Activated CD8-positive, alpha-beta memory T cell treated with anti-CD3 and anti-CD28 coated beads, Interleukin-2, amount 50 U/mL, for 1 hour (primary cell): ENCODE results near the gene EVX2.

Experiments
- DNase-seq: peaks from one replicate; pipeline ENCODE4 v3.0.0-alpha.2; 2020; ENCODE audit errors: extremely low read depth

EVX2 gene

GRCh38 chr2:176107731-176108181, 24.0 kb upstream of the EVX2 start:
- DNase-seq: no peak

DNA sequence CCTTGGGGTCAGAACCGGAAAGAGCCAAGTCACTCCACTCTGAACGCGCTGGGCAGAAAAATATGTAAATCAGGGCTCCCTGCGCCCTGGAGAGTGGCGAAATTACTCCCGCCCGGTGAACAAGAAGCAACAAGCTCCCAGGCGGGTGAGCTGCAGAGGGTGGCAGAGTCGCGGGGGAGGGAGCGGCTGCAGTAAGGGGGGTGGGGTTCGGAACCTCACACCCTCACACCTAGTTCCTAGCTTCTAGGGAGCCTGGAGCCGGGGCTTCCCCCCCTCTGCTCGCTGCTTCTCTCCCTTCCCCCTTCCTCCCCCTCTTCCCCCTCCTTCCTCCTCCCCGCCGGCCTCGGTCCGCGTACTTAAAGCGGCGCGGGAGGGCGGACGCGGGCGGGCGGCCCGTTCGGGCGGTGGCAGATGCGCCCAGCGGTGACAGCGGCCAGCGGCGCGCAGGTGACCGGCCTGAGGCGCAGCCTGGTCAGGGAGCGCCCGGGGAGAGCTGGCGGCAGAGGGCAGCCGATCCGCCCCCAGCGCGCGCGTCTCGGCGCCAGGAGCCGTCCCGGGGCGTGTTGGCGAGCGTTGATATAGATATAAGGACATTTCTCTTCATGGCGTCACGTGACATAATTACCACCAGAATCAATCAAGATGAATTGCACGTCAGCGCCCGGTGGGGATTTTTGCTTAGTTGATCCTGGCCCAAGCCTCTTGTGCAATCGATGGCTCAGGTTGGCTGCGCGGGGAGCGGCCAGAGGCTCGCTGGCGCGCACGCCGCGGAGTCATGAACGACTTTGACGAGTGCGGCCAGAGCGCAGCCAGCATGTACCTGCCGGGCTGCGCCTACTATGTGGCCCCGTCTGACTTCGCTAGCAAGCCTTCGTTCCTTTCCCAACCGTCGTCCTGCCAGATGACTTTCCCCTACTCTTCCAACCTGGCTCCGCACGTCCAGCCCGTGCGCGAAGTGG, 23.1 kb upstream of the EVX2 start, which contains the start of gene HOXD11:
HOXD11 (plus strand) TSS at position 700 of the 959 bp plus-strand sequence; CDS start at position 776, 76 bp downstream.
- no peak for DNase-seq

- no peak for DNase-seq
These were observed 22.2 kb upstream of the EVX2 start for GRCh38 chr2:176105730-176106580.

GRCh38 chr2:176105078-176105729, 21.4 kb upstream of the EVX2 start:
- DNase-seq: no peak

- no peak for DNase-seq
These were observed 20.7 kb upstream of the EVX2 start for GRCh38 chr2:176104316-176105077.

DNA sequence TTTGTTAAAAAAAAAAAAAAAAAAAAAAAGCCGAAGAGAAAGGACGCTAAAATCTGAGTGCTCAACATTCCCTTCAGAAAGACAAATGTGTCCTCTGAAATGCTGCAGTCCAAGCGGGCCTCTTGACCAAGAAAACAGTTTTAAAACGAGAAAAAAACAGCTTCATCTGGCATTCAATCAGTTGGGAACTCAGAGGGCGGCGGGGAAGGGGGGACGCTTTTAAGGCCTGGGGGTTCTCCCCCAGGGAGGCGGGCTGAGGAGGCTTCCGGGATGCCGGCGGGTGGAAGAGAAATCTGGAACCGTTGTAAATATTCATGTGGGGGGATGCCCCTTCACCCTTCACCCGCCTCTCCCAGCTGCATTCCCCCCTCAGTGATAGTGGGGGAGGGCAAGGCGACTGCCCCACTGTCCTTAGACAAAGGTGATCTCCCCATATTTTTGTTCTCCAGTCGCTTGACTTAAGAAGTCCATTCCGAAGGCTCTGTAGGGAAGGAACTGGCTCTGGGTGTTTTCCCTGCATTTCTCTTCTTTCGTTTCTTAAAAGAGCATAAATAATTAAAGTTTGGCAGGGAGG, 20.1 kb upstream of the EVX2 start:
- DNase-seq: no peak

DNA sequence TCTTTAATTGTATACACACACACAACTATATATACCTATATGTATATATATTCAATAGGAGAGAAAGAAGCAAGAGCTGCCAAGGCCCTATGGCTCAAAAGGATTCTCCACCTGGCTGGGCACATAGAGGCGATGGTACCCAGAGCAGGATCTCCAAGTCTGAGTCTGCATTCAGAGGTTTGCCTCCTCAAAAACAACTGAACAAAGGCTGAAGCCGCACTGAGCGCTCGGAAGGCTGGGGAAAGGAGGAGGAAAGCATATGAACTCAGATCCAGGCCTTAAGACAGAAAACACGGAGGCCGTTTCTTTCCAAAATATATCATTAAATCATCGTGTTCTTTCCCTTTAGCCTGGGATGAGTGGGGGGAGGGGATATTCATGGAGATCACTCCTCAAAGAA, 19.4 kb upstream of the EVX2 start:
- DNase-seq: no peak

DNA sequence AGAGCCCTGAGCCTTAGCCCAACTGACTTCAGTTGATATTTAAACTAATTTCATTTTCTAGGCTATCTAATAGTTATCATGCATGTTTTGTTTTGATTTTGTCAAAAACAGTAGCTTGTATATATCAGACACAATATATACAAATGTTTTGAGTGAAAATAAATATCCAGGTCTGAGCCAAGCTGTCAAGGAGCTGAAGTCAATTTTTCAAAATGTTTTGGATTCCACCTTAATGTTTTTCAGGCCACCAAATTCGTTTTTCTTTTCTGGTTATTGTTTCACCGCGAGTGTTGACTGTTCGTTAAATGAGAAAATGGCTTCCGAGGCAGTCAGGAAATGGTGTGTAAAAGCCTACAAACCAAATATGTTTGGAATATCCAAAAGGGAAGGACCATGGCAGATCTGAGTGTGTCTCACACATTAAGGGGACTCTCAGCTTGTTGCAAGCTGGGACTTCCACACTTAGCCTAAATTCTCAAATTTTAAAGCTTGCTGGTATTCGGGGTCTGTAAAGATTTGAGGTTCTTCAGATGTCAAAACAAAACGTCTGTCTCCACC, 18.6 kb upstream of the EVX2 start:
- no peak for DNase-seq

- no peak for DNase-seq
These were observed 18.1 kb upstream of the EVX2 start for GRCh38 chr2:176101842-176102241.

DNA sequence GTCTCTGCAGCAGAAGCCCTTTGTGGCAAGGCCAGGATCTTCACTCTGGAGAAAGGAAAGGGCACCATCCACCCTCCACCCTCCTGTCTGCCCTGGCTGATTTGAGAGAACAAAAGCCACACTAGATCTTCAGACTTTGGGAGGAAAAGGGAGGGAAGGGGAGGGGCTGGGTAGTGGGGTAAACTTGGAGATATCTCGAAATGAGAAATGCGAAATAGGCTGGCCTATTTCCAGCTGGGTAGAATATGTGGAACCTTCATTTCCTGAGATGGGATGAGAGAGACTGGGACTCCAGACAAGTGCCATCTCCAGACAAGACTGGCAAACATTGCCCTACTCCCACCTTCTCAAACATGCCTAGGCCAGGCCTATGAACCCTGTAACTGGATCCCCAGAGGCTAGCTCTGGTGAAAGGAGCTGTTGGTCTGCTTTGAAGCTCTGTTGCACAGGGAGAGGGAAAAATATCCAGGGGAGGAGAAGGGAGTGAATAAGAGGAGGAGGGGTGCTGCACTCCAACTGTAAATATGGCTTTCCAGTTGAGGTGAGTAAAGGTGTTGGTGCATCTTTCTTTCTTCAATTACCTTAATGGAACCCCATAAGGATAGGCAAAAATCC, 17.6 kb upstream of the EVX2 start:
- DNase-seq: no peak

DNA sequence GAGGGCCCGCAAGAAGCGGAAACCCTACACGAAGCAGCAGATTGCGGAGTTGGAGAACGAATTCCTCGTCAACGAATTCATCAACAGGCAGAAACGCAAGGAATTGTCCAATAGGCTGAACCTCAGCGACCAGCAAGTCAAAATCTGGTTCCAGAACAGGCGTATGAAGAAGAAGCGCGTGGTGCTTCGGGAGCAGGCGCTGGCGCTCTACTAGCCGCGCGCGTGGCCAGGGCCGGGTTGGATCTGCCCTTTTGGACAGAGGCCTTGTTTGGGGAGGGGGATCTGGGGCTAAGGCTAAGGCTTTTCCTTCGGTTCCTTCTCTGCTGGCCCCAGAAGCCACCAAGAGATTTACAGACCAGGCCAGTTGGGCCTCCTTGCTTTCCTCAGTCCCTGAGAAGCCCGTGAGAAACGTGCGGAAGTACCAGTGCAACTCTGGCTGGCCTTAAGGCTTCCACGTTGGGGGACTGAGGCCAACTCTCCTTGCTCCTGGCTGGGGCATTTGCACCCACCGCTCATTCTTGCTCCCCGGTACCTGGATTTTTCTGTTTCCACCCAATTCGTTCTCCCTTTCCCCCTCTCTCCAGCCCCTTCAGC, 16.9 kb upstream of the EVX2 start:
- no peak for DNase-seq

- DNase-seq: no peak
These were observed 16.2 kb upstream of the EVX2 start, which contains the start of gene HOXD12 for GRCh38 chr2:176099728-176100546. TSS of gene HOXD12 (plus strand) at chr2:176099795. CDS start at chr2:176099802, 7 bp downstream.

DNA sequence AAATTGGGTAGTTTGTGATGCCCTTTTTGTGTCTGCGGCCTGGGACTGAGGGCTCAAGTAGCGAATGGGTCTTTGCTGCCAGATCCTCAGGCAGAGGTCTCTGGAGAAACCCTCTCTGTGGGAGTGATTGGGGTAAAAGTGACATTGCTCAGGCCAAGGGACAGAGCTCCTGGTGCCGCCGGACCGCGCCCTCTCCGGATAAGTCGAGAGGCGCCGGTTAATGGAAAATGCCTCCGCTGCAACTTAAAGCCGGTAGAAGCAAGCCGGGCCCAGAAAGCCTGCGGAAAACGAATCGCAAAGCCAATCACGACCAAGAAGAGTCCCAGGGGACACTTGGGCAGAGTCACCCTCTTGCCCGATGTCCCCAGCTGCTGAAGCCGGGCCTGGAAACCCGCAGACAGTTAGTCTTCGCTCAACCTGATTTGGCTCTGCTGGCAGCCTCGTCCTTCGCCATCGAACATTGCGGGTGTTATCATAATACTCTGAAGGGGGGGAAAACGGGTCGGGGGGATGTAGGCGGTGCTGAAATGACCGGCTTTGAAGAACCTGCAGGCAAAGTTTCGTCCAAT, 15.5 kb upstream of the EVX2 start:
- no peak for DNase-seq

- no peak for DNase-seq
These were observed 14.8 kb upstream of the EVX2 start for GRCh38 chr2:176098366-176099158.

DNA sequence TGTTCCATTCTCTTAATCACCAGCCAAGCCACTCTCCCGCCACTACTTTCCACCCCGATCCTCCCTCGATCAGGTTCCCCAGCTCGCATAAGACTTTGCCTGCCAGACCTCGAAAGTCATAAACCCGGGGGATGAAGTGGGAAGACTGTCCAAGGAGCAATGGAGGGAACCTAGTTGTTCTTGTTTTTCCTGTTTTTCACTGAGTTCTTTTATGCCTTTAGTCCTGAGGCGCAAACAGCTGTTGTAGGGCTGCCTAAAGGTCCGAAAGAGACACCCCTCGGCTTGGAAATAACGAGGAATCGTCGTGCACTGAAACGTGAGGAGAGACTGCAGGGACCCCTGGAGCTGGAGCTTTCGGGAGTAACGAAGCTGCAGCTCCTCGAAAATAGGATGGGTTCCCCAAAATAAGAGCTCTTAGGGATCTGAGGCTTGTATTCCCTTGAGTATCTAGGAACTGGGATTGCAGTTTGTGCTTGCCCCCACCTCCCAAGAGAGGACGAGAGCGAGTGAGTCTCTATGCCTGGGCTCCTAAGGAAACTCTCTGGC, 14.1 kb upstream of the EVX2 start:
- DNase-seq: no peak

- no peak for DNase-seq
These were observed 13.4 kb upstream of the EVX2 start for GRCh38 chr2:176096986-176097819.
